GM18505 (cell line): ENCODE measurements around the gene PDIA6.
"Not testable (repeated sequence)": the region's sequence is repeated elsewhere in the genome, so short reads cannot be mapped to it uniquely, and the experiment has no call there.

Source experiments
- ATAC-seq: cut with Tn5 transposase; IDR thresholded peaks from one replicate; pipeline ENCODE4 v1.9.1; 2021; ENCODE audit not compliant: unreplicated experiment
- POLR2A ChIP-seq: IDR thresholded peaks from 4 replicates; pipeline ENCODE4 v1.6.1; 2011; ENCODE audit warnings: borderline replicate concordance; ENCODE audit not compliant: insufficient read depth, insufficient read length; ENCODE audit errors: extremely low read depth

PDIA6 gene

DNA sequence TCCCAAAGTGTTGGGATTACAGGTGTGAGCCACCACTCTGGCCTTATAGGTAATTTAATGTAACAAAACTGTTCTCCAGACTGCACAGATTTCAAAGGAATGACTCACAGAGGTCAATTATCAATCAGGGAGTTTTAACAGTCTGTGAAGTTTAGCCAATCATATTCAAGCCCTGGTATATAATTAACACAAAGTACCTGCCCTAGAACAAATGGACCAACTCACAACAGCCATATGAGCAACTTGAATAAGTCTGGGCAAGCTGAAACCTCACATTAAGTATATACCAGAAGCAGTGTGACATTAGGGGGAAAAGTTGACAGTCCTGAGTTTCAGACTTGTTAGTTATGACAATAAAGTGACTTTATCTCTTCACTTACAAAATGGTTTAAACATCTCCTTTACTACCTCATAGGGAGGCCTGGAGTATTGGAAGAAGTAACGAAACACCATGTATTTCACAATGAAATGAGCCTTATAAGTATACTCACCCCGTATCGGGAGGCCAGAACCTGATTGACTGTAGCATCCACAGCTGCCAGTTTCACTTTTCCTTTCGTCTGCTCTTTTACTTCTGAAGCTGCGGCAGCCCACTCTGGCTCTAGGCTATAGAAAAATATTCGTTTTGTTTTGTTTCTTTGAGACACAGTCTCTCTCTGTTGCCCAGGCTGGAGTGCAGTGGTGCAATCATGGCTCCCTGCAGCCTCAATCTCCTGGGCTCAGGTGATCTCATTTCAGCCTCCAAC is 22.2 kb downstream of the PDIA6 start:
- no peak for TF ChIP-seq POLR2A
- peak; percentile 69 for ATAC-seq

DNA sequence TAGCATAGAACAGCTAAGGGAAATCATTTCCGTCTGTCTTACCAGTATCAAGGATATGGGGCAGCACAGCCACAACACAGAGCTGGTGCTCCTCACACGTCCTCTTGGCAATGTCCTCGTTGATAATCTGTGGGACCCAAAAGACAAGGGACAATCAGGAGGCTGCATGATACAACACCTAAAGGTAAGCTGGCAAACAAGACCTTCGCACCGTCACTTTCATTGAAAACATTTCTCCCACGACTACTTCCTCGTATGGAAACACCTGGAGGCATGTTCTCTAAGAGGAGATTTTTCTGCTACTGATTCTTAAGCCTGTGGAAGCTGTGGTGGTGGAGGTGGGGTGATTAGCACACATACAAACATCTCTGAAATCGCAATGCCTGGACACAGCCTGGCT is 23.7 kb downstream of the PDIA6 start:
- TF ChIP-seq POLR2A: no peak
- ATAC-seq: no peak

DNA sequence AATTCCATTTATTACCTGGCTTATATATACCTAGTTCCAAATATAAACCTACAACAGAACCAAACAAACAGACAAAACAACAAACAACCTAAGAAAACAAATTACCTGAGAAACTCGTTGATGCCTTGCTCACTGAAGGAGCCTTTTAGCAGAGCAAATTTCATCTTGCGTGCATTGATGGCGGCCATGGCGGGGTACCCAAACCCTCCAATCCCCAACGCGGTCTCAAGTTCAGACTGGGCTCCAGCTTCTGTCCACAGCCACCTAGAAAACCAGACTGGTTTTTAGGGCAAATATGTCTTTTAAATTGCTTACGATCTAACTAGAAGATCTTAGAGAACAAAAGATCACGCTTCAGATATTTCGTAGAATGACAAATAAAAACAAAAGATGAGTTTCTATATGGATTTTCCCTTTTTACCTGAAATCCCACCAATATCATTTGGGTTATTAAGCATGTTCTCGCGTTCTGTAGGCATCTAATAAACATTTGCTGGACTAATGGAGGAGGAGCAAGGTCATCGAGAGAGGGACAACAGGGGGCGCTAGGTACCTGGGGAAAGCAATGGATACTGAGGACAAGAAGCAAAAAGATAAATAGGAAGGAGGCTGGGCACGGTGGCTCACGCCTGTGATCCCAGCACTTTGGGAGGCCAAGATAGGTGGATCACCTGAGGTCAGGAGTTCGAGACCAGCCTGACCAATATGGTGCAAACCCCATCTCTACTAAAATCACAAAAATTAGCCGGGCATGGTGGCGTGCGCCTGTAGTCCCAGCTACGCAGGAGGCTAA is 25.2 kb downstream of the PDIA6 start:
- no peak for ATAC-seq
- TF ChIP-seq POLR2A: no peak

DNA sequence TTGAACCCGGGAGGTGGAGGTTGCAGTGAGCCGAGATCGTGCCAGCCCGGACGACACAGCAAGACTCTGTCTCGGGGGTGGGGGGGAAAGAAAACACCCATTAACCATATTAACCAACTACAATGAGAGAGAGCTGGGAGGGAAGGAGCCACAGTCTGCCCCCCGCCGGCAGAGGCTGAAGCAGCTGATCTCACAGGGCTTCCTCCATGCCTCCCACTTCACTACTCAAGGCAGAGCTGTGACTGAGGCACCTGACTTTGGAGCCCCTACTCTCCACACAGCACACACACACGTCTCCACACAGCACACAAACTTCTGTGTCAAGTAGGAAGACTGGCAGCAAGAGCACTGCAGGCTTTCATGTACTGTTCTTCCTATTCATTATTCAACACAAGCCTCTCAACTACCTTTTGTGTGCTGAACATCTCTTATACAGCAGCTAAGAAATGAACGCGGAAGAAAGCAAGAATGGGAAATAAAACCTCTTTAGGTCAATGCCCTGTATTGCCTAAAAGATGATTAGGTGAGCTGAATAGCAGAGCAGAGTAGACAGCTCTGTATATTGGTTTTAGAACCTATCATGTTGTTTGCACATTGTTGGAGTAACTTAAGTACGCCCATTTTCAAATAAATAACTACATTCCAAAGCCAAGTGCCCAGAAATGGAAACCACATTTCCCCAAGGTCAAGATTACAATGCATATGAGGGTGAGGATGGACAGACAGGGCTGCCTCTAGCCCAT is 26.2 kb downstream of the PDIA6 start:
- no peak for ATAC-seq
- TF ChIP-seq POLR2A: no peak

DNA sequence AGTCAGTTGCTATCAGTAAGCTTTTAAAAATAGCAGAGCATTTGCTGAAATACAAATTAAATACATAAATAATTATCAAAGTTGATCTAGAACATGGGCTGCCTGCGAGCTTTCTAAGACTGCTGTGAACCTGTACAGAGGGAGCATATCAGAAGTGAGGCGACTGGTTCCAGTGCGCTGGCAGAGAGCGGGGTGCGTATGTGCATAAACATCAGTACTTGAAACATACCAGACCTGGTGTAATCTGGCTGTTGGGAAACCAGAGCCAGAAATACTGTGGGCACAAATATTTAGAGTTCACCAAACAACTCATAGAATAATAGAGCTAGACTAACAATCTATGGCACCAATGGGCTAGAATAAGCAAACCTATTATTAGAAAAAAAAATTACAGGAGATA is 27.3 kb downstream of the PDIA6 start:
- no peak for ATAC-seq
- TF ChIP-seq POLR2A: no peak

DNA sequence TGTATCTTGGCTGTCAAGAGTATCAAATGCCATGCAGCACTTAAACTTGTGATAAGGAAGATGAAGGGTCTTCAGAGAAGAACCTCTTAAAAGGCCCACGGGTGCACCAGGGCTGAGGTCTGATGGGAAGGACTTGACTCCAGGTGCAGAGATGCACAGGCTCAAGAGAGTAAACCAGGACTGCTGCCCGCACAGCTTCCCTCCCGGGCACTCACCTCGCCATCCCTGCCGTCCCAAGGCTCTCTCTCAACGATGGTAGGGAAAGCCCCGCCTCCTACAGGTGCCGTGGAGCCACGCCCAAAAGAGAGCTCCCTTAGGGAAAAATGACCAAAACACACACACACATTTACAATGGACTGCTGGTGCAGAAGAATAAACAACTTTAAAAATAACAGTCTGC is 27.9 kb downstream of the PDIA6 start:
- no peak for TF ChIP-seq POLR2A

DNA sequence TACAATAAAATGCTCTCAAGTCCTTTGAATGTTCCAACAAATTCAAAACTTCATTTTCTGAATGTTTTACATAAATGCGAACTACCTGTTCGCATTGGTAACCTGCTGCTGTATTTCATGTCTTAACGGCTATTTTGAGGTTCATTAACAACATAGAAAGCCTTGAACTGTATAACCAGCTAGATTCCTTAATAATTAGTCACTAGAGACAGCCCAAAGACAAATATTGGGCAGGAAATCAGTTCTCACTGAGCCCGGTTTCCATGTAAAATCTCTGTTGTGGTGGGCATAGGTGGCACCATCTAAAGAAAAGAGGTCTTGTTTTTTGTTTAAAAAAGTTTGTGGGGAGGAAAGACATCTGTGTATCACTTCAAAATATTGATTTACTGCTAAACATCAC is 29.2 kb downstream of the PDIA6 start:
- no peak for TF ChIP-seq POLR2A
- ATAC-seq: no peak

More for the DNA sequence above, 27.9 kb downstream of the PDIA6 start:
- no peak for ATAC-seq

DNA sequence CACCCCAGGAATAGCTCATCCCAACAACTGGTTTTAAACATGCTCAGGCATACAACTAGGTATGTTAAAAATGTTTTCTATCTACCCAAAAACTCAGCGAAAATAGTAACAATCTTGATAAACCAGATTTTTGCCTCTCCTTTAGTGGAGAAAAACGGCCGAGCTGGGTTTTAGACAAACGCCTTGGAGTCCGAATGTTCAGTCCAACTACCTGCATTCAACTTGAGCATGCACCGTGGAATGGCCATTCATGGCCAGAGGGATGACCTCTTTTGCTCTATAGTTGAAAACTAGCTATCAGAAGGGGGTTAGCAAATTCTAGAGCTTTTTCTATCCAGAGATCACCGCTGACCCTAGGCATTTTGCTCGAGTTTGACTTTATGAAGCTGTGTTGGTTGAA is 30.8 kb downstream of the PDIA6 start:
- TF ChIP-seq POLR2A: no peak
- no peak for ATAC-seq

DNA sequence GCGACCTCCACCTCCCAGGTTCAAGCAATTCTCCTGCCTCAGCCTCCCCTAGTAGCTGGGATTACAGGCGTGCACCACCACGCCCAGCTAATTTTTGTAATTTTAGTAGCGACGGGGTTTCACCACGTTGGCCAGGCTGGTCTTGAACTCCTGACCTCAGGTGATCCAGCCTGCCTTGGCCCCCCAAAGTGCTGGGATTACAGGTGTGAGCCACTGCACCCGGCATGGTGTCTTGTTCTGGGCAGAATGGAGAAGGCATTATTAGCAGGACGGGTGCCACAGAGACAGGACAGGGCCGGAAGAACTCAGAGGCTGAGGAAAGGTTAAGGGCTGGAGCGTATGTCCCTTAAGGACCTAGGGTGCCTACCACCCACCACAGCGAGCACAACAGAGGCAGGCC is 31.8 kb downstream of the PDIA6 start:
- not testable (repeated sequence) for ATAC-seq

DNA sequence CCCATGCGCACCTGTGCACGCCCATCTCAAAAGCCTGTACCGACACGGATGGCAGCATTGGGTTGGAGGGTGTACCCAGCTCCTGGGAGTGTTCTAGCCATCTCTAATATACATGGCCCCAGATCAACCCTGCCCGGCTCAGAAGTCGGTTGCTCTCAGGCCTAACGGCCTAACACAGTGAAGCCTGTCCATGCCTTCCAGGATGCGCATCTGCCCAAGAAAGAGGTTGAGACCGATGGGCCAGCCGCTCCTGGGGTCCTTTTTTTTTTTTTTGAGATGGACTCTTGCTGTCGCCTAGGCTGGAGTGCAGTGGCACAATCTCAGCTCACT is 32.1 kb downstream of the PDIA6 start:
- no peak for ATAC-seq
- no peak for TF ChIP-seq POLR2A

DNA sequence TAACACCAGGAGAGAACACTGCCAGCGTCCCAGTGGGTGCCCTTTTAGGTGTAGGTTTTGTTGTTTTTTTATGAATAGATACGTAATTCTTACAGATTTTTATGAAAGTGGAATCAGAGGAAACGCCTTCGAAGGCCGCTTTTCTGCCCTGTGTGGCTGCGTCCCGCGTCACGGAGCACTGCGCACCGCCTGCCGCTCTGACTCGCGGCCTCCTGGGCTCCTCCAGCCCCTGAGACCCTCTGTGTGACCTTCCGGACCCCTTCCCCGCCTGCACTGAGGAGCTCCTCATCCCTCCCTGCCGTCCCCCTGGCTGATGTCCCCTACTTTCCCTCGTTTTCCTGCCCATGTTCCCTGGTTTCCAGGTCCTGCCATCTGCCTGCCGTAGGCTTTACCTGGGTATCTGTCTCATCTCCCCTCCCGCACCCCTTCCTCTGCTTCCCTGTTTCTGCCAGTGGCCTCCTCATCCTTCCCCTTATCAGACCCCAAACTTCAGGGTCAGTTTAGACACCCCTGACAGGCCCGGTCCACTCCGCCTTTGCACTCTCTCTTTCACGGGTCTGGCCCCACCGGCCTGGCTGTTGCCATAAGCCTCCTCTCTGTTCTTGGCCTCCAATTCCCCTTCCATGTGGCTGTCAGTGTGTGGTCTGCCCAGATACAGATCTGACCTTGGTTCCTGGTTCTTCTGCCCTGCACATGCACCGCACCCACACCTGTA is 32.7 kb downstream of the PDIA6 start:
- ATAC-seq: no peak
- no peak for TF ChIP-seq POLR2A

DNA sequence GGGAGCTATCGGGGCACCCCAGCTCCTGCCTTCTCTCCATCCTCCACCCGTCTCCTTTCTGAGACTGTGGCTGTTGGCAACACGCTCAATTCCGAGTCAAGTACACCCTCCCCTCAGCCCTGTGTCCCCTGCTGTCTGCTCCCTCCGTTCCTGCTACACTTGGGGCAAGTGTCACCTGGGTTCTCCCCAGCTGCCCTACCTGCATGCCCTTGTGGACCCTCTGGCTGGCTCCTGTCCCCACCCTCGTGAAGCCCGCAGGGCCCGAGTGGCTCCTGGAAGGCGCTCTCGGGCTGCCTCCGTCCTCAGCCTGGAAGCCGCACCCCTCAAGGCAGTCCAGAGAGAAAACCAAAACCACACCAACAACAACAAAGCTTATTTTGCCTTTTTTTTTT is 33.9 kb downstream of the PDIA6 start:
- TF ChIP-seq POLR2A: no peak
- ATAC-seq: no peak
